WI38 (cell line): ENCODE results near the gene GNPTAB.

Source experiments
- H3K4me3 ChIP-seq: 2 replicates; pipeline ENCODE4 v1.5.1; 2011; ENCODE audit warnings: low read depth, mild to moderate bottlenecking, control low read depth, low read length
- CTCF ChIP-seq: IDR thresholded peaks from 2 replicates; pipeline ENCODE4 v1.5.1; 2012; ENCODE audit warnings: low read depth, mild to moderate bottlenecking, control low read depth, low read length

Gene GNPTAB

GRCh38 chr12:101785671-101786070 is 45.1 kb downstream of the GNPTAB start:
- TF ChIP-seq CTCF: no peak

GRCh38 chr12:101784376-101784775 is 46.4 kb downstream of the GNPTAB start:
- H3K4me3 ChIP-seq: no peak overlapping the region
- TF ChIP-seq CTCF: no peak

More at GRCh38 chr12:101785671-101786070, 45.1 kb downstream of the GNPTAB start:
- no peak overlapping the region for H3K4me3 ChIP-seq

GRCh38 chr12:101783838-101784237 is 46.9 kb downstream of the GNPTAB start:
- TF ChIP-seq CTCF: no peak
- no peak overlapping the region for H3K4me3 ChIP-seq

GRCh38 chr12:101783150-101783549 is 47.6 kb downstream of the GNPTAB start:
- H3K4me3 ChIP-seq: no peak overlapping the region
- no peak for TF ChIP-seq CTCF

- no peak overlapping the region for H3K4me3 ChIP-seq
- TF ChIP-seq CTCF: no peak
These were observed 48.5 kb downstream of the GNPTAB start for GRCh38 chr12:101782273-101782731.

- TF ChIP-seq CTCF: no peak
- no peak overlapping the region for H3K4me3 ChIP-seq
These were observed 48.9 kb downstream of the GNPTAB start for GRCh38 chr12:101781834-101782233.

- no peak for TF ChIP-seq CTCF
- H3K4me3 ChIP-seq: no peak overlapping the region
These were observed 50.2 kb downstream of the GNPTAB start for GRCh38 chr12:101780599-101780998.
